ENCODE results near the gene PFKFB3.

Gene PFKFB3

GRCh38 chr10:6175329-6176055, 27.2 kb upstream of the PFKFB3 start:
- Histone ChIP-seq H3K4me2 (ENCODE audit: low read length) (no peak overlapping the region), H3K9ac (ENCODE audit: low read length) (no peak overlapping the region), H2AFZ (ENCODE audit: low read length) (no peak overlapping the region), H3K79me2 (ENCODE audit: insufficient read depth, low read length) (0 out of 2 replicates have a peak, but pooled peaks cover 2% of the 10 kb centered on the region), H3K9me2 (ENCODE audit: low read depth, low read length) (no peaks in the 10 kb centered on the region), H3K27me3 (ENCODE audit: insufficient read depth, low read length) (no peaks in the 10 kb centered on the region), H3K4me3 (ENCODE audit: low read depth, low read length, poor library complexity, severe bottlenecking) (no peak overlapping the region), H3F3A (ENCODE audit: insufficient read depth, low read length) (no peaks in the 10 kb centered on the region), H3K9me3 (ENCODE audit: low read length) (no peaks in the 10 kb centered on the region), H3K36me3 (ENCODE audit: insufficient read depth, low read length) (peaks cover 9% of the 10 kb centered on the region; the same call in 1 of the 2 replicates), H4K20me1 (ENCODE audit: insufficient read depth, low read length) (no peaks in the 10 kb centered on the region), H3K27ac (ENCODE audit: low read depth, low read length, poor library complexity, severe bottlenecking) (no peak overlapping the region), H3K4me1 (ENCODE audit: insufficient read depth, low read length, severe bottlenecking) (peaks cover 21% of the 10 kb centered on the region)
- no peak for TF ChIP-seq EZH2 (IDR thresholded peaks at IDR 0.05; ENCODE audit: borderline replicate concordance, low read length)
- TF ChIP-seq CTCF (IDR thresholded peaks at IDR 0.05; ENCODE audit: low read length) = no peak

GRCh38 chr10:6176691-6177231, 26.0 kb upstream of the PFKFB3 start:
- TF ChIP-seq CTCF (IDR thresholded peaks at IDR 0.05; ENCODE audit: low read length) (no peak), EZH2 (IDR thresholded peaks at IDR 0.05; ENCODE audit: borderline replicate concordance, low read length) (no peak)
- H3K79me2 ChIP-seq (ENCODE audit: insufficient read depth, low read length) = no peaks in the 10 kb centered on the region
- H3F3A ChIP-seq (ENCODE audit: insufficient read depth, low read length) = no peaks in the 10 kb centered on the region
- H3K9me3 ChIP-seq (ENCODE audit: low read length) = no peaks in the 10 kb centered on the region
- no peak overlapping the region for H3K9ac ChIP-seq (ENCODE audit: low read length)
- no peak overlapping the region for H3K4me2 ChIP-seq (ENCODE audit: low read length)
- no peaks in the 10 kb centered on the region for H3K27me3 ChIP-seq (ENCODE audit: insufficient read depth, low read length)
- no peaks in the 10 kb centered on the region for H4K20me1 ChIP-seq (ENCODE audit: insufficient read depth, low read length)
- H3K36me3 ChIP-seq (ENCODE audit: insufficient read depth, low read length) = peaks cover 9% of the 10 kb centered on the region; the same call in 1 of the 2 replicates
- no peak overlapping the region for H2AFZ ChIP-seq (ENCODE audit: low read length)
- no peaks in the 10 kb centered on the region for H3K9me2 ChIP-seq (ENCODE audit: low read depth, low read length)
- H3K4me1 ChIP-seq (ENCODE audit: insufficient read depth, low read length, severe bottlenecking) = peaks cover 14% of the 10 kb centered on the region
- no peak overlapping the region for H3K27ac ChIP-seq (ENCODE audit: low read depth, low read length, poor library complexity, severe bottlenecking)
- no peak overlapping the region for H3K4me3 ChIP-seq (ENCODE audit: low read depth, low read length, poor library complexity, severe bottlenecking)

GRCh38 chr10:6177880-6178281, 24.9 kb upstream of the PFKFB3 start:
- Histone ChIP-seq H2AFZ (ENCODE audit: low read length) (no peak overlapping the region), H3K4me2 (ENCODE audit: low read length) (no peak overlapping the region), H3K36me3 (ENCODE audit: insufficient read depth, low read length) (peaks cover 4% of the 10 kb centered on the region; the same call in 1 of the 2 replicates), H3K27ac (ENCODE audit: low read depth, low read length, poor library complexity, severe bottlenecking) (no peak overlapping the region), H3K4me1 (ENCODE audit: insufficient read depth, low read length, severe bottlenecking) (peaks cover 8% of the 10 kb centered on the region), H3K9ac (ENCODE audit: low read length) (no peak overlapping the region), H3K9me2 (ENCODE audit: low read depth, low read length) (no peaks in the 10 kb centered on the region), H3K9me3 (ENCODE audit: low read length) (no peaks in the 10 kb centered on the region), H3K27me3 (ENCODE audit: insufficient read depth, low read length) (no peaks in the 10 kb centered on the region), H3K79me2 (ENCODE audit: insufficient read depth, low read length) (no peaks in the 10 kb centered on the region), H3F3A (ENCODE audit: insufficient read depth, low read length) (no peaks in the 10 kb centered on the region), H3K4me3 (ENCODE audit: low read depth, low read length, poor library complexity, severe bottlenecking) (no peak overlapping the region), H4K20me1 (ENCODE audit: insufficient read depth, low read length) (no peaks in the 10 kb centered on the region)
- no peak for TF ChIP-seq EZH2 (IDR thresholded peaks at IDR 0.05; ENCODE audit: borderline replicate concordance, low read length)
- TF ChIP-seq CTCF (IDR thresholded peaks at IDR 0.05; ENCODE audit: low read length) = no peak
